K562 (cell line): Measurements from ENCODE around the gene ELMO3. TPM values are rescaled to one million over a fixed set of nuclear protein-coding genes. Genes with fewer than 3 reads are reported as not detected.

Experiments
- CREB1 ChIP-seq, 2 experiments: sonication (generic) in 1 of 2; formaldehyde crosslinking in 1 of 2; IDR thresholded peaks; 2 replicates each; pipeline versions ENCODE4 v1.6.1 to v1.8.0; 2012 to 2022; ENCODE audit warnings: inconsistent platforms in 1 of 2, mild to moderate bottlenecking in 1 of 2, missing genetic modification reagents in 1 of 2, moderate library complexity in 1 of 2
- ELF2 ChIP-seq: fragments of 250-450 bp; sonication (Bioruptor Pico); IDR thresholded peaks from 2 replicates; pipeline ENCODE4 v1.5.0; 2021; ENCODE audit warnings: mild to moderate bottlenecking
- FOXA3 ChIP-seq, 2 experiments: fragments of 450-650 bp in 1 of 2; sonication (generic) in 1 of 2; formaldehyde crosslinking; IDR thresholded peaks in 1 of 2; conservative IDR thresholded peaks in 1 of 2; 2 replicates each; pipeline versions ENCODE4 v1.4.0 to v1.8.0; 2020 to 2022; ENCODE audit warnings: mild to moderate bottlenecking in 2 of 2, missing genetic modification reagents in 1 of 2
- HMG20A ChIP-seq: fragments of 450-650 bp; formaldehyde crosslinking; conservative IDR thresholded peaks from 2 replicates; pipeline ENCODE4 v1.4.0; 2020; ENCODE audit warnings: mild to moderate bottlenecking, mixed read lengths
- NFIC ChIP-seq: fragments of 450-650 bp; IDR thresholded peaks from 2 replicates; pipeline ENCODE4 v1.6.1; 2017; ENCODE audit warnings: mild to moderate bottlenecking, inconsistent platforms
- NR3C1 ChIP-seq: sonication (generic); formaldehyde crosslinking; IDR thresholded peaks from 2 replicates; pipeline ENCODE4 v1.8.1; 2022; ENCODE audit warnings: missing genetic modification reagents
- SLC30A9 ChIP-seq: fragments of 250-450 bp; sonication (Bioruptor Pico); IDR thresholded peaks from 2 replicates; pipeline ENCODE4 v1.8.0; 2022; ENCODE audit warnings: mild to moderate bottlenecking, moderate library complexity
- SP1 ChIP-seq: sonication (generic); formaldehyde crosslinking; IDR thresholded peaks from 2 replicates; pipeline ENCODE4 v1.8.1; 2022; ENCODE audit warnings: mild to moderate bottlenecking, missing genetic modification reagents
- SREBF1 ChIP-seq: fragments of 150-350 bp; IDR thresholded peaks from 2 replicates; pipeline ENCODE4 v1.6.1; 2014; ENCODE audit warnings: antibody characterized with exemption, low read depth, low read length, borderline replicate concordance
- YY1 ChIP-seq, 3 experiments: IDR thresholded peaks; 2 replicates each; pipeline ENCODE4 v1.6.1; 2011; ENCODE audit warnings: low read length in 2 of 3, mild to moderate bottlenecking in 2 of 3, moderate library complexity in 2 of 3, borderline replicate concordance in 1 of 3, control low read depth in 1 of 3, low read depth in 1 of 3; ENCODE audit not compliant: insufficient read depth in 3 of 3, insufficient replicate concordance in 2 of 3, control insufficient read depth in 1 of 3, insufficient read length in 1 of 3; ENCODE audit errors: extremely low read depth in 1 of 3
- ZNF583 ChIP-seq: fragments of 250-450 bp; sonication (Bioruptor Pico); IDR thresholded peaks from 2 replicates; pipeline ENCODE4 v1.4.0; 2020
- polyA plus RNA-seq, 8 experiments: library from polyadenylated mRNA; depleted of rRNA in 4 of 8; stranded (reverse) in 5 of 8; unstranded in 3 of 8; fragments of >200 nt; fragmentation: Nextera tagmentation in 2 of 8; fragmentation: Illumina TruSeq in 1 of 8; extraction: Ambion mirVana in 2 of 8; extraction: Trizol in 1 of 8; gene quantifications; 2 replicates each; pipeline versions ENCODE4 v1.2.1 to v1.2.3, GENCODE V29; 2011 to 2014; ENCODE audit warnings: inconsistent platforms in 1 of 8, missing spikeins in 1 of 8
- total RNA-seq, 7 experiments: library from RNA; depleted of rRNA in 6 of 7; stranded (reverse); fragments of >200 nt in 6 of 7; fragmentation: Illumina TruSeq in 2 of 7; extraction: Trizol in 2 of 7; gene quantifications; 2 replicates each; pipeline versions ENCODE4 v1.2.1 to v1.2.3, GENCODE V29; 2011 to 2021; ENCODE audit warnings: low replicate concordance in 1 of 7
- TF ChIP-seq, protein P1 (sequence below): fragments of 450-650 bp; IDR thresholded peaks from 2 replicates; pipeline ENCODE4 v1.6.1; 2016
- TF ChIP-seq, protein P2 (sequence below), 2 experiments: fragments of 450-650 bp in 1 of 2; sonication (generic) in 1 of 2; formaldehyde crosslinking in 1 of 2; IDR thresholded peaks; 2 replicates each; pipeline versions ENCODE4 v1.7.1 to v1.9.0; 2016 to 2022; ENCODE audit warnings: inconsistent platforms in 1 of 2, mild to moderate bottlenecking in 1 of 2, missing genetic modification reagents in 1 of 2

Gene ELMO3
- total and polyA plus RNA-seq, 9 of the 15 experiments (the other 6 are each of a cell fraction or from before 2014, with no cell fraction given): 0.04 to 5.1 (median 1.5) TPM

DNA sequence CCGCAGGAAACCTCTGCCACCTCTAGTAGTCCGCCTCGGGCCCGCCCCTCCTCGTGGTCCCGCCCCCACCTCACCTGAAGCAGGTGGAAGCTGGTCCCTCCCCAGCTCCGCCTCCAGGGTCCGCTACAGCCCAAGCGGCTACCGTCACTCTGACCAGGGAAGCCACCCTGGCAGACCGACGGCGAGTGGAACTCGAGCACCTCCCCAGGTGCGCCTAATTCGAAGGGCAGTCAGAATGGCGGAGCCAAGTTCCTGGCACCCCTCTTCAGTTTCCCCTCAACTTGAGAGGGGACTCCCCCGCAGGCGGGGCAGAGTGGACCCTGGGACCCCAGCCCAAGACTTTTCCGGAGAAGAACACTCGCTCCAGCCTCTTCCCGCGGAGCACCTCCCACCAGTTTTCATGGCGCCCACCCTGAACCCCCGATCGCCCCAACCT, 47.8 kb downstream of the ELMO3 start (continued):
- TF ChIP-seq FOXA3 (CRISPR knock-in tag; conservative IDR thresholded peaks at IDR 0.05 in 1 of 2, IDR thresholded peaks at IDR 0.05 in 1 of 2) (no peak), ZNF583 (CRISPR knock-in tag) (0 out of 2 replicates have a peak, but pooled peaks have one; percentile 37), SREBF1 (no peak), YY1 (IDR thresholded peaks at IDR 0.05; ENCODE audit: borderline replicate concordance in 1 of 3, control insufficient read depth in 1 of 3, extremely low read depth in 1 of 3, insufficient read depth in 3 of 3, insufficient read length in 1 of 3, insufficient replicate concordance in 2 of 3, low read depth in 1 of 3, low read length in 2 of 3) (peak in 1 of 3 experiments; percentile 63), HMG20A (CRISPR knock-in tag) (no peak), NR3C1 (CRISPR knock-in tag) (peak; percentile 45; the same call in 1 of the 2 replicates), NFIC (peak; percentile 38; the same call in 1 of the 2 replicates), SLC30A9 (CRISPR knock-in tag) (no peak), CREB1 (IDR thresholded peaks at IDR 0.05) (no peak), CREB1 (CRISPR knock-in tag; IDR thresholded peaks at IDR 0.05) (0 out of 2 replicates have a peak, but pooled peaks have one; percentile 9), ELF2 (CRISPR knock-in tag) (0 out of 2 replicates have a peak, but pooled peaks have one; percentile 25), SP1 (no peak)
- TF ChIP-seq, protein P1, sequence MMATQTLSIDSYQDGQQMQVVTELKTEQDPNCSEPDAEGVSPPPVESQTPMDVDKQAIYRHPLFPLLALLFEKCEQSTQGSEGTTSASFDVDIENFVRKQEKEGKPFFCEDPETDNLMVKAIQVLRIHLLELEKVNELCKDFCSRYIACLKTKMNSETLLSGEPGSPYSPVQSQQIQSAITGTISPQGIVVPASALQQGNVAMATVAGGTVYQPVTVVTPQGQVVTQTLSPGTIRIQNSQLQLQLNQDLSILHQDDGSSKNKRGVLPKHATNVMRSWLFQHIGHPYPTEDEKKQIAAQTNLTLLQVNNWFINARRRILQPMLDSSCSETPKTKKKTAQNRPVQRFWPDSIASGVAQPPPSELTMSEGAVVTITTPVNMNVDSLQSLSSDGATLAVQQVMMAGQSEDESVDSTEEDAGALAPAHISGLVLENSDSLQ: 0 out of 2 replicates have a peak, but pooled peaks have one; percentile 15
- TF ChIP-seq, protein P2, sequence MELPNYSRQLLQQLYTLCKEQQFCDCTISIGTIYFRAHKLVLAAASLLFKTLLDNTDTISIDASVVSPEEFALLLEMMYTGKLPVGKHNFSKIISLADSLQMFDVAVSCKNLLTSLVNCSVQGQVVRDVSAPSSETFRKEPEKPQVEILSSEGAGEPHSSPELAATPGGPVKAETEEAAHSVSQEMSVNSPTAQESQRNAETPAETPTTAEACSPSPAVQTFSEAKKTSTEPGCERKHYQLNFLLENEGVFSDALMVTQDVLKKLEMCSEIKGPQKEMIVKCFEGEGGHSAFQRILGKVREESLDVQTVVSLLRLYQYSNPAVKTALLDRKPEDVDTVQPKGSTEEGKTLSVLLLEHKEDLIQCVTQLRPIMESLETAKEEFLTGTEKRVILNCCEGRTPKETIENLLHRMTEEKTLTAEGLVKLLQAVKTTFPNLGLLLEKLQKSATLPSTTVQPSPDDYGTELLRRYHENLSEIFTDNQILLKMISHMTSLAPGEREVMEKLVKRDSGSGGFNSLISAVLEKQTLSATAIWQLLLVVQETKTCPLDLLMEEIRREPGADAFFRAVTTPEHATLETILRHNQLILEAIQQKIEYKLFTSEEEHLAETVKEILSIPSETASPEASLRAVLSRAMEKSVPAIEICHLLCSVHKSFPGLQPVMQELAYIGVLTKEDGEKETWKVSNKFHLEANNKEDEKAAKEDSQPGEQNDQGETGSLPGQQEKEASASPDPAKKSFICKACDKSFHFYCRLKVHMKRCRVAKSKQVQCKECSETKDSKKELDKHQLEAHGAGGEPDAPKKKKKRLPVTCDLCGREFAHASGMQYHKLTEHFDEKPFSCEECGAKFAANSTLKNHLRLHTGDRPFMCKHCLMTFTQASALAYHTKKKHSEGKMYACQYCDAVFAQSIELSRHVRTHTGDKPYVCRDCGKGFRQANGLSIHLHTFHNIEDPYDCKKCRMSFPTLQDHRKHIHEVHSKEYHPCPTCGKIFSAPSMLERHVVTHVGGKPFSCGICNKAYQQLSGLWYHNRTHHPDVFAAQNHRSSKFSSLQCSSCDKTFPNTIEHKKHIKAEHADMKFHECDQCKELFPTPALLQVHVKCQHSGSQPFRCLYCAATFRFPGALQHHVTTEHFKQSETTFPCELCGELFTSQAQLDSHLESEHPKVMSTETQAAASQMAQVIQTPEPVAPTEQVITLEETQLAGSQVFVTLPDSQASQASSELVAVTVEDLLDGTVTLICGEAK (IDR thresholded peaks at IDR 0.05): 0 out of 2 replicates have a peak, but pooled peaks have one; percentile 20
- TF ChIP-seq, protein P2 (CRISPR knock-in tag; IDR thresholded peaks at IDR 0.05): no peak
